ENCODE results near the gene LPAR1. TPM values are rescaled to one million over a fixed set of nuclear protein-coding genes. Genes with fewer than 3 reads are reported as not detected.
A peak's percentile ranks its signal among the peaks of the same experiment; 100 is the strongest.

LPAR1 gene
- total and polyA plus RNA-seq, 12 donors, result 9.6 to 65.2 (median 22.4) TPM

GRCh38 chr9:110916403-110916802 lies 121.9 kb downstream of the LPAR1 start:
- TF ChIP-seq POLR2A (IDR thresholded peaks at IDR 0.05) (no peak), CTCF (IDR thresholded peaks at IDR 0.05) (no peak)
- intact Hi-C loops (cut with DNase I), result no loop called here
- no peak overlapping the region for H3K27ac ChIP-seq
- no peaks in the 10 kb centered on the region for H3K9me3 ChIP-seq (replicated peaks in 1 of 3)
- H3K36me3 ChIP-seq (replicated peaks in 1 of 2), result no peaks in the 10 kb centered on the region
- no peaks in the 10 kb centered on the region for H3K27me3 ChIP-seq
- peaks cover 0 to 3% of the 10 kb centered on the region in 2 donors for H3K4me1 ChIP-seq (replicated peaks in 1 of 2)
- 73 to 88% (median 80%) methylated on average over 2 of the region's 2 CpGs for WGBS, 4 donors
- DNase-seq, result no peak
- no peak overlapping the region for H3K4me3 ChIP-seq

GRCh38 chr9:110912419-110913291 lies 125.6 kb downstream of the LPAR1 start:
- DNase-seq, result no peak
- intact Hi-C loops (cut with DNase I), result no loop called here
- Histone ChIP-seq H3K27me3 (no peaks in the 10 kb centered on the region), H3K36me3 (replicated peaks in 1 of 2) (no peaks in the 10 kb centered on the region), H3K4me3 (no peak overlapping the region), H3K4me1 (replicated peaks in 1 of 2) (peaks cover 0 to 6% of the 10 kb centered on the region in 2 donors), H3K9me3 (replicated peaks in 1 of 3) (no peaks in the 10 kb centered on the region), H3K27ac (peak overlapping the region in 3 of 5 donors; percentile 52 to 76 (median 58))
- TF ChIP-seq CTCF (IDR thresholded peaks at IDR 0.05), result no peak
- TF ChIP-seq POLR2A (IDR thresholded peaks at IDR 0.05), result no peak
- 35 to 44% (median 41%) methylated on average over 7 of the region's 7 CpGs for WGBS, 4 donors

DNA sequence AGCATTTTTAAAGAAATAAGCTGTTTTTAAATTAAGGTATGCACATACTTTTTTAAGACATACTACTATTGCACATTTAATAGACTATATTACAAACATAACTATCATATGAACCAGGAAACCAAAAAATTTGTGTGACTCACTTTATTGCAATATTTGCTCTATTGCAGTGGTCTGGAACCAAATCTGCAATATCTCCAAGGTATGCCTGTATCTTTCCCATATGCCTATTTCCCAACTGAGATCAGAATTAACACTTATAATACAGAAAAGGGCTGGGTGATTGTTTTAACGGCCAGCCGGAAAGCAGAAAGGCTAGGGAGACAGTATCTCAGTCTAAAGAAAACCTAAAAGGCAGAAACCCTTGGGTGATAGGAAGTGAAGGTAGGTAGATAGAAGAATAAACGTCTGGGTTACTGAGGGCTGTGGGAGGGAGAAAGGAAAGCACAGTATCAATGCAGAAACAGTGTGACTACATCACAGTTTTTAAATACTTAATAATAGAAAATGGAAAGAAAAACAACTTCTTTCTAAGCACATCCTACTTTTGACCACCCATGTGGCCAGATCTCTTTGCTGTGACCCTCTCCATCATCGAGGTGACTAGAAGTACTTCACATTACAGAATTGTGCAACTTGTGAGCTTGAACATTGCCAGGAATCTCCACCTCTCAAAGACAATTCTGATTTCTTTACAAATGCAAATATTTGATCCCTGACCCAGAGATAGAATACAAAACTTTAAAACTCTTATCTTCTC lies 126.4 kb downstream of the LPAR1 start:
- H3K27me3 ChIP-seq, result no peaks in the 10 kb centered on the region
- TF ChIP-seq POLR2A (IDR thresholded peaks at IDR 0.05), result no peak
- no peak for TF ChIP-seq CTCF (IDR thresholded peaks at IDR 0.05)
- H3K36me3 ChIP-seq (replicated peaks in 1 of 2), result no peaks in the 10 kb centered on the region
- peak overlapping the region in 2 of 5 donors; percentile 59 to 76 for H3K27ac ChIP-seq
- no peak overlapping the region for H3K4me3 ChIP-seq
- peaks cover 0 to 6% of the 10 kb centered on the region in 2 donors for H3K4me1 ChIP-seq (replicated peaks in 1 of 2)
- WGBS, 4 donors, result 28 to 36% (median 33%) methylated on average over 4 of the region's 4 CpGs
- DNase-seq, result peak in 5 of 7 donors; percentile 8 to 61 (median 31)
- no peaks in the 10 kb centered on the region for H3K9me3 ChIP-seq (replicated peaks in 1 of 3)
- intact Hi-C loops (cut with DNase I), result no loop called here

DNA sequence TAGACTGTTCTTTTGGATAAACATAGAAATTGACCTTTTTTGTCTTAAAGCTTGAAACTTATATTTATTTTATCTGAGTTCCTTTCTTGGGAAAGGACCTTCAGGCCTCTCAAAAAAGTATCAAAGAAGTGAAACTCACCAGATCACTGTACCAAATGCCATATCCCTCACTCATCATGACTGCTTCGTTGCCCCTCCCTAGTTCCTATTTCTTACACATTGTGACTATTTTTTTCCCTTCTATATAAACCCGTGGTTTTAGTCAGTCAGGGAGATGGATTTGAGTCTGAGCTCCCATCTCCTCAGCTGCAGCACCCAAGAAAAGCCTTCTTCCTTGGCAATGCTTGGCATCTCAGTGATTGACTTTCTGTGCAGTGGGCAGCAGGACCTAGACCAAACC lies 129.4 kb downstream of the LPAR1 start:
- Histone ChIP-seq H3K4me3 (no peak overlapping the region), H3K4me1 (replicated peaks in 1 of 2) (peaks cover 0 to 6% of the 10 kb centered on the region in 2 donors), H3K36me3 (replicated peaks in 1 of 2) (no peaks in the 10 kb centered on the region), H3K27me3 (no peaks in the 10 kb centered on the region), H3K9me3 (replicated peaks in 1 of 3) (peaks cover 0 to 4% (median 0%) of the 10 kb centered on the region in 3 donors), H3K27ac (no peak overlapping the region)
- 74 to 81% (median 79%) methylated on average over 2 of the region's 2 CpGs for WGBS, 4 donors
- TF ChIP-seq CTCF (IDR thresholded peaks at IDR 0.05) (no peak), POLR2A (IDR thresholded peaks at IDR 0.05) (no peak)
- intact Hi-C loops (cut with DNase I), result no loop called here
- DNase-seq, result no peak

Measured in adrenal gland (tissue), 12 donors.